SH-SY5Y (cell line): ENCODE measurements around the gene CCR2.

ENCODE experiments used
- GATA2 ChIP-seq: IDR thresholded peaks from 2 replicates; pipeline ENCODE4 v1.6.1; 2011; ENCODE audit warnings: mild to moderate bottlenecking, low read depth, low read length
- GATA3 ChIP-seq: IDR thresholded peaks from 2 replicates; pipeline ENCODE4 v1.6.1; 2011; ENCODE audit warnings: low read depth, mild to moderate bottlenecking, low read length, moderate library complexity

DNA sequence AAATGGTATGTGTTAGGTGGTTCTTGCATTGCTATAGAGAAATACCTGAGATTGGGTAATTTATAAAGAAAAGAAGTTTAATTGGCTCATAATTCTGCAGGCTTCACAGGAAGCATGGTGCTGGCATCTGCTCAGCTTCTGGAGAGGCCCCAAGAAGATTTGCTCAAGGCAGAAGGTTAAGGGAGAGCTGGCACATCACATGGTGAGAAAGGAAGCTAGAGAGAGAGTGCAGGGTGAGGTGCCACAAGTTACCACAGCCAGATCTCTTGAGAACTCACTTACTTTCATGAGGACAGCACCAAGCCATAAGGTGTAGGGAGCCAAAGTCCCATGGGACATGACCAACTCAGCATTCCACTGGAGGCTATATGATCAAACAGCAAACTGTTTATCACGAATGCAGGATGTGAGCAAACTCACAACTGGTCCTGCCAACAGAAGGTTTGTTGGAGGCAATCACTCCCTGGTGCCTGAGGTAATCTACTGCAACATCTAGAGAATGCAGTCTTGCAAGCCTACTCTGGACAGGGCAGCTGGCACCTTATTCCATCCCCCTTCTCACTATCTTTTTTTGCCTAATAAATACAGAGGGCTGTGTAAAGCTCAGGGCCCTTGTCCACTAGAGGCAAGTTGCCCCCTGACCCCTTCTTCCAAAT lies 28.1 kb upstream of the CCR2 start:
- no peak for TF ChIP-seq GATA2
- TF ChIP-seq GATA3 = no peak
